A549 treated with DMSO at 1 μM for 4 hours (cell line): Measurements from ENCODE around the gene EVC2. TPM values are rescaled to one million over a fixed set of nuclear protein-coding genes. Genes with fewer than 3 reads are reported as not detected.

Experiments
- total RNA-seq: library from RNA; stranded (reverse); fragments of 200-300 nt; extraction: Qiagen RNA extraction; gene quantifications from 5 replicates; pipeline ENCODE4 v1.2.3, GENCODE V29; 2022; ENCODE audit warnings: low read depth

Gene EVC2, protein sequence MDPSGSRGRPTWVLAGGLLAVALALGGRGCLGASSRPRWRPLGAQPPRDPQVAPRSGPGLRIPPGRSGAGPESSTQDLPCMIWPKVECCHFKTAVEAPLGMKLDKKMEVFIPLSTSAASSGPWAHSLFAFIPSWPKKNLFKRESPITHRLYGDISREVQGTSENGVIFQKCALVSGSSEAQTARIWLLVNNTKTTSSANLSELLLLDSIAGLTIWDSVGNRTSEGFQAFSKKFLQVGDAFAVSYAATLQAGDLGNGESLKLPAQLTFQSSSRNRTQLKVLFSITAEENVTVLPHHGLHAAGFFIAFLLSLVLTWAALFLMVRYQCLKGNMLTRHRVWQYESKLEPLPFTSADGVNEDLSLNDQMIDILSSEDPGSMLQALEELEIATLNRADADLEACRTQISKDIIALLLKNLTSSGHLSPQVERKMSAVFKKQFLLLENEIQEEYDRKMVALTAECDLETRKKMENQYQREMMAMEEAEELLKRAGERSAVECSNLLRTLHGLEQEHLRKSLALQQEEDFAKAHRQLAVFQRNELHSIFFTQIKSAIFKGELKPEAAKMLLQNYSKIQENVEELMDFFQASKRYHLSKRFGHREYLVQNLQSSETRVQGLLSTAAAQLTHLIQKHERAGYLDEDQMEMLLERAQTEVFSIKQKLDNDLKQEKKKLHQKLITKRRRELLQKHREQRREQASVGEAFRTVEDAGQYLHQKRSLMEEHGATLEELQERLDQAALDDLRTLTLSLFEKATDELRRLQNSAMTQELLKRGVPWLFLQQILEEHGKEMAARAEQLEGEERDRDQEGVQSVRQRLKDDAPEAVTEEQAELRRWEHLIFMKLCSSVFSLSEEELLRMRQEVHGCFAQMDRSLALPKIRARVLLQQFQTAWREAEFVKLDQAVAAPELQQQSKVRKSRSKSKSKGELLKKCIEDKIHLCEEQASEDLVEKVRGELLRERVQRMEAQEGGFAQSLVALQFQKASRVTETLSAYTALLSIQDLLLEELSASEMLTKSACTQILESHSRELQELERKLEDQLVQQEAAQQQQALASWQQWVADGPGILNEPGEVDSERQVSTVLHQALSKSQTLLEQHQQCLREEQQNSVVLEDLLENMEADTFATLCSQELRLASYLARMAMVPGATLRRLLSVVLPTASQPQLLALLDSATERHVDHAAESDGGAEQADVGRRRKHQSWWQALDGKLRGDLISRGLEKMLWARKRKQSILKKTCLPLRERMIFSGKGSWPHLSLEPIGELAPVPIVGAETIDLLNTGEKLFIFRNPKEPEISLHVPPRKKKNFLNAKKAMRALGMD
- total RNA-seq, result 1.5 to 2.8 TPM (median 2.6 TPM) in 5 replicates

GRCh38 chr4:5708449-5709206, at the start of gene EVC2:
TSS of gene EVC2 (minus strand) at chr4:5708559. CDS start at chr4:5708513, 46 bp downstream.

GRCh38 chr4:5710961-5711478, 2.7 kb upstream of the EVC2 start, which contains the start of gene EVC:
TSS of gene EVC (plus strand) at chr4:5711201. CDS start at chr4:5711381, 180 bp downstream.

Other genes with a start within 250 kb of the EVC2 start
- 10.9 to 15.5 TPM (median 13.8 TPM) in 5 replicates for gene EVC, start 2.6 kb upstream of the EVC2 start, total RNA-seq
- gene CRMP1, start 184.5 kb upstream of the EVC2 start, total RNA-seq, result 1.7 to 2.7 TPM (median 2.1 TPM) in 5 replicates